Nephron progenitor cell (in vitro differentiated cells): ENCODE data around the gene SLCO3A1.
"Not testable (repeated sequence)": the region's sequence is repeated elsewhere in the genome, so short reads cannot be mapped to it uniquely, and the experiment has no call there.

Experiments used
- DNase-seq: peaks from one replicate; pipeline ENCODE4 v3.0.0; 2021
- H3K27ac Mint-ChIP-seq: 2 replicates; pipeline ENCODE4 v1.8.0; 2021; ENCODE audit warnings: mild to moderate bottlenecking, moderate library complexity, mixed read lengths
- H3K27me3 Mint-ChIP-seq: 2 replicates; pipeline ENCODE4 v1.8.0; 2021; ENCODE audit warnings: mild to moderate bottlenecking, low read depth, mixed read lengths; ENCODE audit not compliant: poor library complexity
- H3K36me3 Mint-ChIP-seq: 2 replicates; pipeline ENCODE4 v1.8.0; 2021; ENCODE audit warnings: low read depth, mixed read lengths
- H3K4me1 Mint-ChIP-seq: 2 replicates; pipeline ENCODE4 v1.8.0; 2021; ENCODE audit warnings: mixed read lengths
- H3K4me3 Mint-ChIP-seq: 2 replicates; pipeline ENCODE4 v1.8.0; 2021; ENCODE audit warnings: mild to moderate bottlenecking, moderate library complexity, mixed read lengths
- H3K9me3 Mint-ChIP-seq: 2 replicates; pipeline ENCODE4 v1.8.0; 2021; ENCODE audit warnings: mild to moderate bottlenecking, moderate library complexity, mixed read lengths
- TF ChIP-seq, protein P1 (sequence below): fragments of 200-600 bp; sonication (generic); IDR thresholded peaks from 2 replicates; pipeline ENCODE4 v1.5.0; 2021; ENCODE audit warnings: antibody characterized with exemption

Gene SLCO3A1

DNA sequence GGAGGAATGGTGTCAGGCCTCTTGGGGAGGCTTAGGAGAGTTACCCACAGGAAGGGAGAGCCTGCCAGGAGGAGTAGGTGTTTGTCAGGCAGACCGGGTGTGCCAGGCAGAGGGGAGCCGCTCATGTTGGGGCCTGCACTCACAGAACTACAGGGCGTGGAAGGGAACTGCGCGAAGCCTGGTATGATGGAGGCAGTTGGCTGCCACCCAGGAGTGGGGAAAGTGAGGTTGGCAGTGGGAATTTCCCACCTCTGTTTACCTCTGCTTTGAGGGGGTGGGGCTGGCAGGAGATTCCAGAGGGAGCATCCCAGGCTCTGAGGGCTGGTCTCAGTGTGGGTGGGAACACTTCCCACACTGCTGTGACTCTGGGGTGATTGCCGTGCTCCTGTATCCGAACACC is 99.9 kb downstream of the SLCO3A1 start:
- Mint-ChIP-seq H3K27ac (no peak overlapping the region), H3K9me3 (no peaks in the 10 kb centered on the region), H3K27me3 (peaks cover 45% of the 10 kb centered on the region), H3K36me3 (no peaks in the 10 kb centered on the region), H3K4me3 (no peak overlapping the region), H3K4me1 (peaks cover 35% of the 10 kb centered on the region)
- DNase-seq: no peak
- TF ChIP-seq, protein P1, sequence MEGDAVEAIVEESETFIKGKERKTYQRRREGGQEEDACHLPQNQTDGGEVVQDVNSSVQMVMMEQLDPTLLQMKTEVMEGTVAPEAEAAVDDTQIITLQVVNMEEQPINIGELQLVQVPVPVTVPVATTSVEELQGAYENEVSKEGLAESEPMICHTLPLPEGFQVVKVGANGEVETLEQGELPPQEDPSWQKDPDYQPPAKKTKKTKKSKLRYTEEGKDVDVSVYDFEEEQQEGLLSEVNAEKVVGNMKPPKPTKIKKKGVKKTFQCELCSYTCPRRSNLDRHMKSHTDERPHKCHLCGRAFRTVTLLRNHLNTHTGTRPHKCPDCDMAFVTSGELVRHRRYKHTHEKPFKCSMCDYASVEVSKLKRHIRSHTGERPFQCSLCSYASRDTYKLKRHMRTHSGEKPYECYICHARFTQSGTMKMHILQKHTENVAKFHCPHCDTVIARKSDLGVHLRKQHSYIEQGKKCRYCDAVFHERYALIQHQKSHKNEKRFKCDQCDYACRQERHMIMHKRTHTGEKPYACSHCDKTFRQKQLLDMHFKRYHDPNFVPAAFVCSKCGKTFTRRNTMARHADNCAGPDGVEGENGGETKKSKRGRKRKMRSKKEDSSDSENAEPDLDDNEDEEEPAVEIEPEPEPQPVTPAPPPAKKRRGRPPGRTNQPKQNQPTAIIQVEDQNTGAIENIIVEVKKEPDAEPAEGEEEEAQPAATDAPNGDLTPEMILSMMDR: no peak

DNA sequence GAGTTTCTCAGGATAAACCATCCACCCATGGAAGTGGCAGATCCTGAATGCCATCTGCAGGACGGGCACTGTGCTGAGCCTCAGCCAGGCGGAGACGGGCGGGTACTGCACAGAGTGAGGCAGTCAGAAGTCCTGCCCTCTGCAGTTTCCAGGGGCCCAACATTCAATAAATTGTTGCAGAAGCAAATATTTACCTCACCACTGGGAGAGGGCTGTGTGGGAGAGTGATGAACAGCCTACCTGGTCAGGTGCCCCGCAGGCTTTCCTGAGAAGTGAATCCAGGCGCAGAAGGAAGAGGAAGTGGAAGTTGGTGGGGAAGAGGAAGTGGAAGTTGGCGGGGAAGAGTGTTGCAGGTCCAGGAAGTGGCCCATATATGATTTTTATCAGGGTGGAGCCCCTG is 100.8 kb downstream of the SLCO3A1 start:
- peaks cover 39% of the 10 kb centered on the region for H3K27me3 Mint-ChIP-seq
- no peaks in the 10 kb centered on the region for H3K36me3 Mint-ChIP-seq
- H3K9me3 Mint-ChIP-seq: no peaks in the 10 kb centered on the region
- no peak overlapping the region for H3K4me3 Mint-ChIP-seq
- H3K4me1 Mint-ChIP-seq: peaks cover 27% of the 10 kb centered on the region
- H3K27ac Mint-ChIP-seq: no peak overlapping the region
- TF ChIP-seq, protein P1: no peak
- no peak for DNase-seq

DNA sequence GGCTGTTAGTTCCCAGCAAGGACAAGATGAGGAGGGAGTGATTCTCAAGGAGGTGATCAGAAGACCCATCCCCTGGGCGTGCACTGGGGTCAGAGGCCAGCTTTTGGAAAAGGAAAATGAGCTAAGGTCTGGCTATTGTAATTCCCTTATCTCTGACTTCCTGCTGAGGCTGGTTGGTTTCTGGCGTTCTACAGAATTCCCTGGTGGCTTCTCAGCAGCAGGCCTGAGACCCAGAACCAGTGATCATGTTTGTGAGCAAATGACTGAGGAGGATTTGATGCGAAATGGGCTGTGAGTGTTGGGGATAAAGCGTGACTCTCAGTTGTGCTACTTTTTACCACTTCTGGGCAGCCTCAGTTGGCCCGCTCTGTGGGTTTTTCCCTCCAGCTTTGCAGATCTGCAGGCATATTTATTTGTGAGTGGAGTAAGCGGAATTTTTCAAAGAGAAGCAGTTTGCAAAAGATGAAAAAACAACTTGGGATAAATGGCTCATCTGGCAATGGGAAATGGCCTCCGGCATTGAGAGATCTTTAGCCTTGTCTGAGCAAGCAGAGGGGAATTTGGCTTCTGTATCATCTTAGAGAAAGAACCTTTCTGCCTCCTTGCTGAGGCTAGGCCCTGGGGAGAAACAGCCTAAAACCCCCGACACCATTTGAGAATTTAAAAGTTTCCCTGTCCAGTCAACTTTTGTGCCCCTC is 102.7 kb downstream of the SLCO3A1 start:
- Mint-ChIP-seq H3K4me1 (peaks cover 12% of the 10 kb centered on the region), H3K27me3 (peaks cover 27% of the 10 kb centered on the region), H3K27ac (peak overlapping the region; percentile 65), H3K36me3 (no peaks in the 10 kb centered on the region), H3K4me3 (no peak overlapping the region), H3K9me3 (no peaks in the 10 kb centered on the region)
- DNase-seq: no peak
- TF ChIP-seq, protein P1: no peak

DNA sequence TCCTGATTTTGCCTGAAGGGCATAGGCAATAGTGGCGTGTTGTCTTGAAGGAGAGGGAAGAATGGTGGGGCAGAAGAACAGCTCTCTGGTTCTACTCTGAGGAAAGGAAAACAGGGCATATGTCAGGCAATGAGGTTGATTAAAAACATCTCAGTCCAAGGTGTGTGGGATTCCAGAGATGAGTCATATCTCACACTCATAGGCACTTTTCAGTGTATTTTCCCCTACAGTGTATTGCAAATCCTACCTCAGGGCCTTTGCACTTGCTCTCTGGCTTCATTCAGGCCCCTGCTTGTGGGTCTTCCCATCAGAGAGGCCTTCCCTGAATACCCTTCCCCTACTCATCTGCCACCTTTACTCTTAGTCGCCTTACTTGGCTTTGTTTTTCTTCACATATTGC is 107.8 kb downstream of the SLCO3A1 start:
- no peak for DNase-seq
- Mint-ChIP-seq H3K27me3 (peaks cover 20% of the 10 kb centered on the region), H3K27ac (no peak overlapping the region), H3K4me1 (peaks cover 23% of the 10 kb centered on the region), H3K4me3 (no peak overlapping the region), H3K36me3 (peaks cover 4% of the 10 kb centered on the region), H3K9me3 (no peaks in the 10 kb centered on the region)
- TF ChIP-seq, protein P1: no peak

DNA sequence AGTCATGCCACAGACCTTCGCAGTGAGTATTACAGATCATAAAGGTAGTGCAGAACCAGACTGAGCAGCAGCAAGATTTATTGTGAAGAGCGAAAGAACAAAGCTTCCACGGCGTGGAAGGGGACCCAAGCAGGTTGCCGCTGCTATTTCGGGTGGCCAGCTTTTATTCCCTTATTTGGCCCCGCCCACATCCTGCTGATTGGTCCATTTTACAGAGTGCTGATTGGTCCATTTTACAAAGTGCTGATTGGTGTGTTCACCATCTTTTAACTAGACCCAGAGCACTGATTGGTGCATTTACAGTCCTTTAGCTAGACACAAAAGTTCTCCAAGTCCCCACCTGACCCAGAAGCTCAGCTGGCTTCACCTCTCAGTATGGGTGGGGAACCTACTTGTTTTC is 110.2 kb downstream of the SLCO3A1 start:
- not testable (repeated sequence) for H3K36me3 Mint-ChIP-seq
- Mint-ChIP-seq H3K27ac (peak overlapping the region; percentile 39), H3K27me3 (peaks cover 25% of the 10 kb centered on the region)

DNA sequence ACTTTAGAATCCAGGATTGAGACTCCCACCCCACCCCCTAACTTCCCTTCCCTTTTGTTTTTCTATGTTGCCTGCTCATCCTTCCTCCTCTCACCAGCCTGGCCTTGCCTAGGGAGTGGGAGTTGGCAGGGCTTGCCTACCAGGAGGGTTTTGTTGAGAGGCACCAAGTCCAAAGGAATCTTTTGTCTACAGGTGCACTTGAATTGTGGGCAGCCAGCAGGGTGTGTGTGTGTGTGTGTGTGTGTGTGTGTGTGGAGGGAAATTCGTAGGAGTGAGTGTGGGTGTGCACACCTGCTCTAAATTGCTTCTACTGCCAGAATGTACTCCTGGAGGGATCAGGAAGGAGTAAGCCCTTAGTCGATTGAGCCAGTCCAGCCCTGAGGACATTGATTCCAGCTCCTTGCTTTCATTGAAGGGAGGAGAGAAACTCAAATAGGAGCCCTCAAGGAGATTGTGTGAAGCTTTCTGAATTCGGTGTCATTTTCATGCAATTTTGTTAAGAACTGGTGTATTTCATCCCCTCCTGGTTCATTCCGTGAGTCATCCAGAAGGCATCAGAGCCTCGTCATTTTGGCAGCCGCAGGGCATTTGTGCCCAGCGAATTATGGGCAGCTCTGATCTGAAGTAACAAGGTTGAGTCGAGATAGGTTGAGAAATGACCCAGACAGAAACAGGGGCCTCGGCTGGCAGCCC is 112.1 kb downstream of the SLCO3A1 start:
- Mint-ChIP-seq H3K4me3 (no peak overlapping the region), H3K4me1 (peaks cover 35% of the 10 kb centered on the region), H3K27ac (no peak overlapping the region), H3K36me3 (peaks cover 4% of the 10 kb centered on the region), H3K27me3 (peaks cover 29% of the 10 kb centered on the region), H3K9me3 (no peaks in the 10 kb centered on the region)
- no peak for DNase-seq
- TF ChIP-seq, protein P1: no peak

More for the DNA sequence above, 110.2 kb downstream of the SLCO3A1 start:
- not testable (repeated sequence) for H3K9me3 Mint-ChIP-seq, DNase-seq, H3K4me3 Mint-ChIP-seq
- H3K4me1 Mint-ChIP-seq: peaks cover 35% of the 10 kb centered on the region
